ENCODE measurements around the gene MAP3K14.
"Not testable (repeated sequence)": the region's sequence is repeated elsewhere in the genome, so short reads cannot be mapped to it uniquely, and the experiment has no call there.

Gene MAP3K14

GRCh38 chr17:45255358-45255757 lies 61.5 kb downstream of the MAP3K14 start:
- Histone ChIP-seq H3K4me2 (ENCODE audit: low read length) (no peak overlapping the region), H3K4me3 (ENCODE audit: low read length) (no peak overlapping the region), H3K27ac (ENCODE audit: low read length) (no peak overlapping the region), H3K36me3 (replicated peaks; ENCODE audit: low read depth, low read length) (no peaks in the 10 kb centered on the region), H4K20me1 (ENCODE audit: insufficient read depth, low read length) (no peaks in the 10 kb centered on the region), H3K4me1 (ENCODE audit: low read length) (peaks cover 3% of the 10 kb centered on the region; the same call in 1 of the 2 replicates), H3K9ac (ENCODE audit: low read length) (no peak overlapping the region), H3K9me3 (ENCODE audit: insufficient read depth, low read length) (no peaks in the 10 kb centered on the region), H3K79me2 (ENCODE audit: low read length) (no peaks in the 10 kb centered on the region), H3K27me3 (ENCODE audit: low read depth, low read length) (no peaks in the 10 kb centered on the region), H2AFZ (ENCODE audit: low read depth, low read length) (no peak overlapping the region)
- TF ChIP-seq EZH2phosphoT487 (IDR thresholded peaks at IDR 0.05; ENCODE audit: low read depth) = no peak
- no peak for TF ChIP-seq CTCF (IDR thresholded peaks at IDR 0.05; ENCODE audit: low read depth, low read length)

DNA sequence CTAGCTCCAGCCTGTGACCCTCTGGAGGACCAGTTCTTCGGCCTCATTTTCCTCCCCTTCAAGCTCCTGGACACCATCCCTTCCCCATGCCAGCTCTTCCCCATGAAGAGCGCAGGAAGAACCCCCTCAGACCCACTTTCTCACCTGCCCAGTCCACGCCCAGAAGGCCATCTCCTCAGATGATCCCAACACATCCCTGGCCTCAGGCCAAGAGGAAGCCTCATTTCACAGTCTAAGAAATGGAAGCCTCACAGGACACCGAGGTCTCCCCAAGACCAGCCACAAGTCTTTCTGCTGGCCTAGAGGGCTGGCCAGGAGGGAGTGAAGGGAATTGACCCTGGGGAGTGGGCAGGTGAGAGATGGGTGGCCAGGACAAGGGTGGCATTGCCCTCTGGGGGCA lies 62.9 kb downstream of the MAP3K14 start:
- H3K4me1 ChIP-seq (ENCODE audit: low read length) = peaks cover 4% of the 10 kb centered on the region; the same call in 1 of the 2 replicates
- no peaks in the 10 kb centered on the region for H3K36me3 ChIP-seq (replicated peaks; ENCODE audit: low read depth, low read length)
- H2AFZ ChIP-seq (ENCODE audit: low read depth, low read length) = no peak overlapping the region
- H3K27me3 ChIP-seq (ENCODE audit: low read depth, low read length) = no peaks in the 10 kb centered on the region
- no peak for TF ChIP-seq EZH2phosphoT487 (IDR thresholded peaks at IDR 0.05; ENCODE audit: low read depth)
- TF ChIP-seq CTCF (IDR thresholded peaks at IDR 0.05; ENCODE audit: low read depth, low read length) = no peak
- no peak overlapping the region for H3K4me3 ChIP-seq (ENCODE audit: low read length)
- no peaks in the 10 kb centered on the region for H3K9me3 ChIP-seq (ENCODE audit: insufficient read depth, low read length)
- H4K20me1 ChIP-seq (ENCODE audit: insufficient read depth, low read length) = no peaks in the 10 kb centered on the region
- H3K4me2 ChIP-seq (ENCODE audit: low read length) = no peak overlapping the region
- peaks cover 1% of the 10 kb centered on the region; the same call in 1 of the 2 replicates for H3K79me2 ChIP-seq (ENCODE audit: low read length)
- H3K9ac ChIP-seq (ENCODE audit: low read length) = no peak overlapping the region
- no peak overlapping the region for H3K27ac ChIP-seq (ENCODE audit: low read length)

DNA sequence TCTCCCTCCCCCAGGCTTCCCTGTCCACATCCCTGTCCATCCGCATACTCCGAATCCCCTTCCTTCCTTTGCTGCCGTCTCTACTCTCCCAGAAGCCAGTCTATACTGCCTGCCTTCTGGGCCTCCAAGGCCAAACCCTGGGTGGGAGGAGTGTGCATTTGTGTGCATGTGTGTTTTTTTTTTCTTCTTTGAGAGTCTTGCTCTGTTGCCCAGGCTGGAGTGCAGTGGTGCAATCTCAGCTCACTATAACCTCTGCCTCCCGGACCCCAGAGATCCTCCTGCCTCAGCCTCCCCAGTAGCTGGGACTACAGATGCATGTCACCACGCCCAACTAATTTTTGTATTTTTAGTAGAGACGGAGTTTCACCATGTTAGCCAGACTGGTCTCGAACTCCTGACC lies 63.6 kb downstream of the MAP3K14 start:
- H3K27me3 ChIP-seq (ENCODE audit: low read depth, low read length); H3K9ac ChIP-seq (ENCODE audit: low read length); H3K4me3 ChIP-seq (ENCODE audit: low read length); H3K4me1 ChIP-seq (ENCODE audit: low read length); H3K4me2 ChIP-seq (ENCODE audit: low read length); H3K79me2 ChIP-seq (ENCODE audit: low read length); H4K20me1 ChIP-seq (ENCODE audit: insufficient read depth, low read length); H3K36me3 ChIP-seq (replicated peaks; ENCODE audit: low read depth, low read length); H3K9me3 ChIP-seq (ENCODE audit: insufficient read depth, low read length); H3K27ac ChIP-seq (ENCODE audit: low read length); H2AFZ ChIP-seq (ENCODE audit: low read depth, low read length): not testable (repeated sequence)

- Histone ChIP-seq H4K20me1 (ENCODE audit: insufficient read depth, low read length) (no peaks in the 10 kb centered on the region), H3K4me3 (ENCODE audit: low read length) (no peak overlapping the region), H3K79me2 (ENCODE audit: low read length) (peaks cover 7% of the 10 kb centered on the region; the same call in 1 of the 2 replicates), H3K9me3 (ENCODE audit: insufficient read depth, low read length) (no peaks in the 10 kb centered on the region), H3K9ac (ENCODE audit: low read length) (no peak overlapping the region), H3K27me3 (ENCODE audit: low read depth, low read length) (no peaks in the 10 kb centered on the region), H3K4me1 (ENCODE audit: low read length) (peaks cover 12% of the 10 kb centered on the region; the same call in 1 of the 2 replicates), H2AFZ (ENCODE audit: low read depth, low read length) (no peak overlapping the region), H3K36me3 (replicated peaks; ENCODE audit: low read depth, low read length) (no peaks in the 10 kb centered on the region), H3K27ac (ENCODE audit: low read length) (no peak overlapping the region), H3K4me2 (ENCODE audit: low read length) (no peak overlapping the region)
- TF ChIP-seq EZH2phosphoT487 (IDR thresholded peaks at IDR 0.05; ENCODE audit: low read depth) (no peak), CTCF (IDR thresholded peaks at IDR 0.05; ENCODE audit: low read depth, low read length) (no peak)
Measured at GRCh38 chr17:45251931-45252330, 64.9 kb downstream of the MAP3K14 start.
